HepG2 (cell line): Measurements from ENCODE around the gene FKBP1A. TPM values are rescaled to one million over a fixed set of nuclear protein-coding genes. Genes with fewer than 3 reads are reported as not detected.

Source experiments
- ATAC-seq: fragments of 200-7000 bp; cut with Tn5 transposase; 3 replicates; pipeline ENCODE4 v1.9.1; 2020; ENCODE audit warnings: mild to moderate bottlenecking, moderate library complexity
- BruUV-seq: library from RNA; stranded (reverse); fragments of 400-500 nt; replicated peaks from 2 replicates; lab custom pipeline; 2021; lab: Mats Ljungman, UMichigan
- CTCF ChIA-PET: fragments of 300-600 bp; formaldehyde crosslinking; extraction: SDS; loops from one replicate; lab custom pipeline; 2021; ENCODE audit warnings: low total read pairs, inconsistent platforms, low intra/inter-chr PET ratio; lab: Yijun Ruan, JAX
- POLR2A ChIA-PET: fragments of 350-600 bp; sonication (Branson Sonifier 250); formaldehyde crosslinking; loops from one replicate; lab custom pipeline; 2020; ENCODE audit warnings: antibody characterized with exemption, inconsistent platforms; lab: Yijun Ruan, JAX
- DNase-seq: peaks from one replicate; pipeline ENCODE4 v3.0.0-alpha.2; 2015; ENCODE audit warnings: low spot score
- FAIRE-seq: peaks from 3 replicates; lab custom pipeline; 2011; peaks lifted over from hg19 to GRCh38; lab: Jason Lieb, UNC
- H2AFZ ChIP-seq: one replicate; pipeline ENCODE4 v1.6.1; 2011; ENCODE audit warnings: low read length, inconsistent platforms
- H3K27ac ChIP-seq: fragments of 300-600 bp; 3 replicates; pipeline ENCODE4 v1.8.0; 2011; ENCODE audit warnings: mixed run types, mild to moderate bottlenecking, mixed read lengths, low read length, inconsistent platforms; ENCODE audit not compliant: insufficient read depth; ENCODE audit errors: extremely low read length
- H3K27me3 ChIP-seq, 2 experiments: fragments of 200-600 bp in 1 of 2; 2 replicates in 1 of 2; 3 replicates in 1 of 2; pipeline versions ENCODE4 v1.6.0 to v1.8.0; 2011; ENCODE audit warnings: low read length in 2 of 2, mild to moderate bottlenecking in 2 of 2, moderate library complexity in 2 of 2, inconsistent platforms in 1 of 2; ENCODE audit not compliant: insufficient read depth in 2 of 2, control insufficient read depth in 1 of 2
- H3K36me3 ChIP-seq, 2 experiments: fragments of 200-600 bp in 1 of 2; replicated peaks in 1 of 2; 2 replicates in 1 of 2; 3 replicates in 1 of 2; pipeline versions ENCODE4 v1.5.1 to v1.8.0; 2011; ENCODE audit warnings: low read length in 2 of 2, inconsistent platforms in 1 of 2; ENCODE audit not compliant: insufficient read depth in 2 of 2, control insufficient read depth in 1 of 2
- H3K4me1 ChIP-seq: 2 replicates; pipeline ENCODE4 v1.5.1; 2012; ENCODE audit warnings: low read length, inconsistent platforms; ENCODE audit not compliant: insufficient read depth
- H3K4me2 ChIP-seq: 2 replicates; pipeline ENCODE4 v1.6.0; 2011; ENCODE audit warnings: low read depth, low read length, inconsistent platforms
- H3K4me3 ChIP-seq, 3 experiments: fragments of 200-600 bp in 1 of 3; sonication (generic), shearing (Covaris generic) in 1 of 3; replicated peaks in 1 of 3; 2 replicates each; pipeline ENCODE4 v1.5.1; 2011 to 2016; ENCODE audit warnings: low read length in 3 of 3, inconsistent platforms in 2 of 3, low read depth in 2 of 3, mild to moderate bottlenecking in 2 of 3, control low read depth in 1 of 3, mixed read lengths in 1 of 3; ENCODE audit not compliant: insufficient read depth in 1 of 3
- H3K79me2 ChIP-seq: one replicate; pipeline ENCODE4 v1.6.1; 2011; ENCODE audit warnings: low read length, inconsistent platforms; ENCODE audit not compliant: insufficient read depth
- H3K9ac ChIP-seq: 2 replicates; pipeline ENCODE4 v1.6.0; 2011; ENCODE audit warnings: mild to moderate bottlenecking, low read depth, low read length, inconsistent platforms; ENCODE audit not compliant: insufficient read depth
- H3K9me3 ChIP-seq: 2 replicates; pipeline ENCODE4 v1.5.1; 2012; ENCODE audit warnings: mild to moderate bottlenecking, low read length
- H4K20me1 ChIP-seq: 2 replicates; pipeline ENCODE4 v1.6.0; 2011; ENCODE audit warnings: inconsistent platforms, mild to moderate bottlenecking, low read length, moderate library complexity; ENCODE audit not compliant: insufficient read depth
- BHLHE40 ChIP-seq: IDR thresholded peaks from 2 replicates; pipeline ENCODE4 v1.6.1; 2011; ENCODE audit warnings: low read length, improper control_type of control experiment
- CENPBD1 ChIP-seq: sonication (generic); formaldehyde crosslinking; IDR thresholded peaks from 2 replicates; pipeline ENCODE4 v1.8.0; 2022; ENCODE audit warnings: missing genetic modification reagents, low read depth, mild to moderate bottlenecking, borderline replicate concordance
- FOXA1 ChIP-seq, 2 experiments: fragments of 450-650 bp in 1 of 2; sonication (generic) in 1 of 2; formaldehyde crosslinking in 1 of 2; IDR thresholded peaks; 2 replicates each; pipeline versions ENCODE4 v1.4.0 to v1.6.1; 2016 to 2020; ENCODE audit warnings: missing genetic modification reagents in 1 of 2
- FOXP4 ChIP-seq: sonication (generic); formaldehyde crosslinking; IDR thresholded peaks from 2 replicates; pipeline ENCODE4 v1.4.0; 2020; ENCODE audit warnings: missing genetic modification reagents
- GLMP ChIP-seq: sonication (generic); formaldehyde crosslinking; IDR thresholded peaks from 2 replicates; pipeline ENCODE4 v1.9.0; 2021; ENCODE audit warnings: missing genetic modification reagents, mild to moderate bottlenecking, borderline replicate concordance
- HDAC2 ChIP-seq: sonication (generic); formaldehyde crosslinking; IDR thresholded peaks from 2 replicates; pipeline ENCODE4 v1.4.0; 2020; ENCODE audit warnings: missing genetic modification reagents
- HMG20A ChIP-seq: IDR thresholded peaks from 2 replicates; pipeline ENCODE4 v1.6.1; 2016; ENCODE audit warnings: borderline replicate concordance
- HNF4A ChIP-seq: sonication (generic); formaldehyde crosslinking; IDR thresholded peaks from 2 replicates; pipeline ENCODE4 v1.4.0; 2020; ENCODE audit warnings: missing genetic modification reagents
- MTA1 ChIP-seq: sonication (generic); formaldehyde crosslinking; IDR thresholded peaks from 2 replicates; pipeline ENCODE4 v1.4.0; 2020; ENCODE audit warnings: missing genetic modification reagents, mild to moderate bottlenecking, borderline replicate concordance
- RFX5 ChIP-seq: IDR thresholded peaks from 2 replicates; pipeline ENCODE4 v1.6.1; 2011; ENCODE audit warnings: low read depth, low read length, improper control_type of control experiment
- SALL1 ChIP-seq: sonication (generic); formaldehyde crosslinking; IDR thresholded peaks from 2 replicates; pipeline ENCODE4 v1.8.0; 2022; ENCODE audit warnings: mild to moderate bottlenecking, missing genetic modification reagents
- SMAD3 ChIP-seq: sonication (generic); formaldehyde crosslinking; IDR thresholded peaks from 2 replicates; pipeline ENCODE4 v1.4.0; 2020; ENCODE audit warnings: missing genetic modification reagents
- TMF1 ChIP-seq: sonication (generic); formaldehyde crosslinking; IDR thresholded peaks from 2 replicates; pipeline ENCODE4 v1.8.1; 2022; ENCODE audit warnings: low read depth, missing genetic modification reagents
- ZNF143 ChIP-seq: sonication (generic); formaldehyde crosslinking; IDR thresholded peaks from 2 replicates; pipeline ENCODE4 v1.4.0; 2020; ENCODE audit warnings: missing genetic modification reagents
- ZNF431 ChIP-seq: sonication (generic); formaldehyde crosslinking; IDR thresholded peaks from 2 replicates; pipeline ENCODE4 v1.9.0; 2022; ENCODE audit warnings: missing genetic modification reagents, low read depth, mild to moderate bottlenecking, borderline replicate concordance
- ZNF550 ChIP-seq: sonication (generic); formaldehyde crosslinking; IDR thresholded peaks from 2 replicates; pipeline ENCODE4 v1.4.0; 2020; ENCODE audit warnings: mild to moderate bottlenecking, missing genetic modification reagents, borderline replicate concordance
- ZNF567 ChIP-seq: sonication (generic); formaldehyde crosslinking; IDR thresholded peaks from 2 replicates; pipeline ENCODE4 v1.8.1; 2023; ENCODE audit warnings: mild to moderate bottlenecking, missing genetic modification reagents, borderline replicate concordance
- ZNF576 ChIP-seq: sonication (generic); formaldehyde crosslinking; IDR thresholded peaks from 2 replicates; pipeline ENCODE4 v1.4.0; 2020; ENCODE audit warnings: mild to moderate bottlenecking, missing genetic modification reagents
- ZNF816 ChIP-seq: sonication (generic); formaldehyde crosslinking; IDR thresholded peaks from 2 replicates; pipeline ENCODE4 v1.8.0; 2022; ENCODE audit warnings: missing genetic modification reagents, mild to moderate bottlenecking, borderline replicate concordance
- WGBS: methylation state at CpG from one replicate; pipeline ENCODE4 v1.1.6; 2017; ENCODE audit warnings: low lambda C conversion rate; 5-methylcytosine and 5-hydroxymethylcytosine counted together
- in situ Hi-C: cut with HindIII; loops from 2 replicates; pipeline ENCODE4 v1.10.0; 2017; ENCODE audit warnings: low pct_unique_long_range_greater_than_20kb; ENCODE audit not compliant: extremely low pct_ligation_motif_present
- intact Hi-C: fragments of 100-400 bp; cut with micrococcal nuclease; formaldehyde crosslinking; loops from one replicate; pipeline ENCODE4 v1.10.0; 2022; ENCODE audit not compliant: unreplicated experiment
- polyA plus RNA-seq, 8 experiments: library from polyadenylated mRNA; depleted of rRNA in 3 of 8; stranded (reverse) in 7 of 8; unstranded in 1 of 8; fragments of >200 nt; fragmentation: Illumina TruSeq in 4 of 8; extraction: Trizol in 4 of 8; gene quantifications; 2 replicates each; pipeline versions ENCODE4 v1.2.1 to v1.2.3, GENCODE V29; 2011 to 2016; ENCODE audit warnings: low read depth in 4 of 8, missing spikeins in 1 of 8, mixed read lengths in 1 of 8; ENCODE audit not compliant: insufficient read depth in 1 of 8
- total RNA-seq, 5 experiments: library from RNA; depleted of rRNA; stranded (reverse); fragments of >200 nt; fragmentation: Illumina TruSeq; extraction: Trizol; gene quantifications; 2 replicates each; pipeline ENCODE4 v1.2.3, GENCODE V29; 2016; ENCODE audit warnings: low read depth in 1 of 5

Gene FKBP1A
- total and polyA plus RNA-seq, 2 of the 13 experiments (the other 11 are each of a cell fraction or from before 2014, with no cell fraction given) = 119 to 468 TPM

GRCh38 chr20:1396264-1396663 is 3.4 kb upstream of the FKBP1A start (continued):
- no peak for TF ChIP-seq GLMP (CRISPR knock-in tag)

GRCh38 chr20:1394686-1395085 is 1.8 kb upstream of the FKBP1A start:
- no TSS peak for BruUV-seq
- H4K20me1 ChIP-seq = peaks cover 21% of the 10 kb centered on the region
- WGBS = 27% methylated on average over 2 of the region's 2 CpGs
- peaks cover 54% of the 10 kb centered on the region for H3K4me1 ChIP-seq
- H3K79me2 ChIP-seq = peaks cover 31% of the 10 kb centered on the region
- H3K27me3 ChIP-seq = peaks cover 0 to 28% of the 10 kb centered on the region in 2 experiments; a peak in 2 of 5 replicates
- H3K4me2 ChIP-seq = no peak overlapping the region
- H3K9me3 ChIP-seq = no peaks in the 10 kb centered on the region
- no peak overlapping the region for H2AFZ ChIP-seq
- intact Hi-C loops (loop anchor here (10.0 kb wide), 1 partner anchor 280 kb away; the partner anchor contains the start of gene PSMF1), in situ Hi-C loops (no loop called here)
- FAIRE-seq (no peak), ATAC-seq (no peak), DNase-seq (no peak)
- no peak overlapping the region for H3K9ac ChIP-seq
- no peak for TF ChIP-seq ZNF576
- TF ChIP-seq HMG20A (CRISPR knock-in tag) = no peak
- TF ChIP-seq ZNF143 (CRISPR knock-in tag) = no peak
- no peak for TF ChIP-seq BHLHE40
- no peak for TF ChIP-seq FOXA1 (IDR thresholded peaks at IDR 0.05)
- no peak for TF ChIP-seq FOXA1 (CRISPR knock-in tag; IDR thresholded peaks at IDR 0.05)
- no peak for TF ChIP-seq SMAD3
- no peak for TF ChIP-seq TMF1 (CRISPR knock-in tag)
- TF ChIP-seq CENPBD1 = no peak
- TF ChIP-seq MTA1 = no peak
- TF ChIP-seq FOXP4 (CRISPR knock-in tag) = no peak
- no peak for TF ChIP-seq HDAC2 (CRISPR knock-in tag)
- TF ChIP-seq ZNF431 (CRISPR knock-in tag) = no peak
- TF ChIP-seq RFX5 = no peak
- no peak for TF ChIP-seq HNF4A (CRISPR knock-in tag)
- no peak for TF ChIP-seq ZNF567 (CRISPR knock-in tag)
- no peak for TF ChIP-seq ZNF816 (CRISPR knock-in tag)
- TF ChIP-seq ZNF550 (CRISPR knock-in tag) = no peak
- no peak for TF ChIP-seq SALL1 (CRISPR knock-in tag)
- peaks cover 2 to 9% of the 10 kb centered on the region in 2 experiments; a peak in 4 of 5 replicates for H3K36me3 ChIP-seq
- H3K27ac ChIP-seq = no peak overlapping the region
- POLR2A ChIA-PET = no interaction called here
- no peak overlapping the region for H3K4me3 ChIP-seq
- CTCF ChIA-PET = no interaction called here
